GM19463 (cell line): ENCODE results near the gene DSP.

Experiments
- ATAC-seq: cut with Tn5 transposase; IDR thresholded peaks from one replicate; pipeline ENCODE4 v1.9.1; 2021; ENCODE audit warnings: mild to moderate bottlenecking, moderate library complexity; ENCODE audit not compliant: unreplicated experiment

DSP gene

GRCh38 chr6:7558781-7559180, 17.3 kb downstream of the DSP start:
- no peak for ATAC-seq

GRCh38 chr6:7559196-7559595, 17.7 kb downstream of the DSP start:
- no peak for ATAC-seq

- ATAC-seq = no peak
Observed at GRCh38 chr6:7559651-7560385, 18.3 kb downstream of the DSP start.

GRCh38 chr6:7561153-7561964, 19.9 kb downstream of the DSP start:
- ATAC-seq = no peak

- no peak for ATAC-seq
Observed at GRCh38 chr6:7562769-7563168, 21.3 kb downstream of the DSP start.

GRCh38 chr6:7566107-7566506, 24.6 kb downstream of the DSP start:
- no peak for ATAC-seq

GRCh38 chr6:7566617-7567173, 25.2 kb downstream of the DSP start:
- no peak for ATAC-seq

GRCh38 chr6:7568021-7568420, 26.6 kb downstream of the DSP start:
- ATAC-seq = no peak

GRCh38 chr6:7569082-7569481, 27.6 kb downstream of the DSP start:
- no peak for ATAC-seq

- no peak for ATAC-seq
Observed at GRCh38 chr6:7572213-7572943, 30.9 kb downstream of the DSP start.

- ATAC-seq = no peak
Observed at GRCh38 chr6:7574500-7574899, 33.0 kb downstream of the DSP start.

GRCh38 chr6:7578516-7578915, 37.0 kb downstream of the DSP start:
- no peak for ATAC-seq

- no peak for ATAC-seq
Observed at GRCh38 chr6:7578931-7579330, 37.5 kb downstream of the DSP start.

- no peak for ATAC-seq
Observed at GRCh38 chr6:7579851-7580250, 38.4 kb downstream of the DSP start.

GRCh38 chr6:7580537-7580926, 39.1 kb downstream of the DSP start:
- ATAC-seq = no peak

- ATAC-seq = no peak
Observed at GRCh38 chr6:7580927-7581618, 39.6 kb downstream of the DSP start.

- no peak for ATAC-seq
Observed at GRCh38 chr6:7585287-7585930, 43.9 kb downstream of the DSP start.

GRCh38 chr6:7587631-7588100, 46.2 kb downstream of the DSP start:
- no peak for ATAC-seq

GRCh38 chr6:7588506-7588905, 47.0 kb downstream of the DSP start:
- no peak for ATAC-seq

- ATAC-seq = no peak
Observed at GRCh38 chr6:7589221-7589620, 47.8 kb downstream of the DSP start.
